Prostate gland (tissue), 2 donors: ENCODE measurements around the gene HDAC4.

Experiments used
- CTCF ChIP-seq, 4 experiments: fragments of 200-600 bp in 2 of 4; fragments of 450-650 bp in 2 of 4; sonication (generic) in 2 of 4; IDR thresholded peaks; 1 replicate in 3 of 4; 2 replicates in 1 of 4; pipeline ENCODE4 v1.5.1; 2016 to 2019; ENCODE audit warnings: antibody characterized with exemption in 4 of 4, mild to moderate bottlenecking in 2 of 4, moderate library complexity in 2 of 4
- POLR2AphosphoS5 ChIP-seq: sonication (generic); formaldehyde crosslinking; IDR thresholded peaks from one replicate; pipeline ENCODE4 v1.6.1; 2017; ENCODE audit warnings: antibody characterized with exemption

GRCh38 chr2:239034561-239035341 lies 366.1 kb downstream of the HDAC4 start:
- no peak for TF ChIP-seq CTCF (IDR thresholded peaks at IDR 0.05)
- no peak for TF ChIP-seq POLR2AphosphoS5
